GM23338 (cell line): ENCODE results near the gene HMOX2. TPM values are rescaled to one million over a fixed set of nuclear protein-coding genes. Genes with fewer than 3 reads are reported as not detected.

Experiments used
- ATAC-seq: fragments of 200-7000 bp; cut with Tn5 transposase; 3 replicates; pipeline ENCODE4 v1.9.1; 2020
- DNase-seq: peaks from one replicate; pipeline ENCODE4 v3.0.0-alpha.2; 2015; ENCODE audit warnings: low spot score
- H2AFZ ChIP-seq: fragments of 200-600 bp; sonication (generic); 2 replicates; pipeline ENCODE4 v1.8.0; 2016; ENCODE audit warnings: antibody characterized with exemption, mild to moderate bottlenecking, moderate library complexity
- H3F3A ChIP-seq: fragments of 200-600 bp; sonication (generic); replicated peaks from 2 replicates; pipeline ENCODE4 v1.8.0; 2017; ENCODE audit warnings: antibody characterized with exemption, mixed run types, low read depth
- H3K27ac ChIP-seq: fragments of 200-600 bp; sonication (generic); 2 replicates; pipeline ENCODE4 v1.6.1; 2016; ENCODE audit warnings: low read depth
- H3K27me3 ChIP-seq: fragments of 200-600 bp; sonication (generic); 2 replicates; pipeline ENCODE4 v1.8.0; 2016; ENCODE audit warnings: mild to moderate bottlenecking, mixed run types, moderate library complexity; ENCODE audit not compliant: insufficient read depth
- H3K36me3 ChIP-seq: fragments of 200-600 bp; sonication (generic); 2 replicates; pipeline ENCODE4 v1.8.0; 2016; ENCODE audit warnings: mild to moderate bottlenecking; ENCODE audit not compliant: insufficient read depth
- H3K4me1 ChIP-seq: fragments of 200-600 bp; sonication (generic); 2 replicates; pipeline ENCODE4 v1.8.0; 2016; ENCODE audit warnings: mild to moderate bottlenecking, moderate library complexity; ENCODE audit not compliant: insufficient read depth
- H3K4me2 ChIP-seq: fragments of 200-600 bp; sonication (generic); 2 replicates; pipeline ENCODE4 v1.7.1; 2017; ENCODE audit warnings: mixed run types
- H3K4me3 ChIP-seq: fragments of 200-600 bp; sonication (generic); 2 replicates; pipeline ENCODE4 v1.6.1; 2016; ENCODE audit warnings: mixed run types
- H3K79me2 ChIP-seq: fragments of 200-600 bp; sonication (generic); replicated peaks from 2 replicates; pipeline ENCODE4 v1.8.0; 2017; ENCODE audit warnings: mild to moderate bottlenecking; ENCODE audit not compliant: insufficient read depth
- H3K9me2 ChIP-seq: fragments of 200-600 bp; sonication (generic); 2 replicates; pipeline ENCODE4 v1.8.0; 2017; ENCODE audit not compliant: insufficient read depth
- H4K20me1 ChIP-seq: fragments of 200-600 bp; sonication (generic); replicated peaks from 2 replicates; pipeline ENCODE4 v1.8.0; 2017; ENCODE audit warnings: mild to moderate bottlenecking; ENCODE audit not compliant: insufficient read depth
- H3K27ac Mint-ChIP-seq: 2 replicates; pipeline ENCODE4 v1.8.0; 2020; ENCODE audit warnings: inconsistent platforms, mild to moderate bottlenecking, moderate library complexity, mixed read lengths
- H3K27me3 Mint-ChIP-seq: 3 replicates; pipeline ENCODE4 v1.8.0; 2022; ENCODE audit warnings: low read depth, mild to moderate bottlenecking, moderate library complexity, mixed read lengths, inconsistent platforms; ENCODE audit not compliant: insufficient read depth, poor library complexity
- H3K36me3 Mint-ChIP-seq: 3 replicates; pipeline ENCODE4 v1.8.0; 2021; ENCODE audit warnings: low read depth, mild to moderate bottlenecking, inconsistent platforms, moderate library complexity, mixed read lengths
- H3K4me1 Mint-ChIP-seq: 3 replicates; pipeline ENCODE4 v1.8.0; 2020; ENCODE audit warnings: mild to moderate bottlenecking, inconsistent platforms, mixed read lengths
- H3K4me3 Mint-ChIP-seq: 3 replicates; pipeline ENCODE4 v1.8.0; 2021; ENCODE audit warnings: moderate library complexity, mild to moderate bottlenecking, inconsistent platforms, mixed read lengths
- H3K9me3 Mint-ChIP-seq: 3 replicates; pipeline ENCODE4 v1.8.0; 2020; ENCODE audit warnings: moderate library complexity, mild to moderate bottlenecking, inconsistent platforms, mixed read lengths
- CREB1 ChIP-seq: fragments of 250-450 bp; sonication (Bioruptor Pico); IDR thresholded peaks from 2 replicates; pipeline ENCODE4 v1.5.0; 2020; ENCODE audit warnings: low read depth, mild to moderate bottlenecking, moderate library complexity
- EZH2 ChIP-seq: fragments of 200-600 bp; sonication (generic); IDR thresholded peaks from one replicate; pipeline ENCODE4 v1.8.0; 2017; ENCODE audit warnings: antibody characterized with exemption, mild to moderate bottlenecking, low read depth; ENCODE audit not compliant: unreplicated experiment
- EZH2phosphoT487 ChIP-seq: fragments of 200-600 bp; sonication (generic); IDR thresholded peaks from one replicate; pipeline ENCODE4 v1.8.1; 2018; ENCODE audit warnings: antibody characterized with exemption; ENCODE audit not compliant: unreplicated experiment
- JUNB ChIP-seq: IDR thresholded peaks from one replicate; pipeline ENCODE4 v1.6.1; 2016; ENCODE audit warnings: antibody characterized with exemption; ENCODE audit not compliant: unreplicated experiment
- NANOG ChIP-seq: IDR thresholded peaks from 2 replicates; pipeline ENCODE4 v1.6.1; 2016; ENCODE audit warnings: antibody characterized with exemption, borderline replicate concordance
- POLR2AphosphoS5 ChIP-seq: IDR thresholded peaks from 2 replicates; pipeline ENCODE4 v1.6.1; 2016; ENCODE audit warnings: antibody characterized with exemption, low read depth
- STAT1 ChIP-seq: IDR thresholded peaks from one replicate; pipeline ENCODE4 v1.6.1; 2016; ENCODE audit warnings: antibody characterized with exemption; ENCODE audit not compliant: unreplicated experiment
- ZNF114 ChIP-seq: fragments of 250-450 bp; sonication (Bioruptor Pico); IDR thresholded peaks from 2 replicates; pipeline ENCODE4 v1.5.0; 2020; ENCODE audit warnings: mild to moderate bottlenecking, moderate library complexity
- ZNF331 ChIP-seq: fragments of 250-450 bp; sonication (Bioruptor Pico); IDR thresholded peaks from 2 replicates; pipeline ENCODE4 v1.5.0; 2020; ENCODE audit warnings: low read depth, mild to moderate bottlenecking, moderate library complexity
- polyA plus RNA-seq: library from polyadenylated mRNA; unstranded; fragments of >200 nt; fragmentation: Nextera tagmentation; extraction: Ambion mirVana; gene quantifications from 2 replicates; pipeline ENCODE4 v1.2.1, GENCODE V29; 2016
- total RNA-seq: library from RNA; depleted of rRNA; stranded (reverse); fragments of >200 nt; shearing (Covaris generic); gene quantifications from 2 replicates; pipeline ENCODE4 v1.2.3, GENCODE V29; 2014
- TF ChIP-seq, protein P1 (sequence below), 2 experiments: fragments of 200-600 bp in 1 of 2; sonication (generic) in 1 of 2; conservative IDR thresholded peaks; 2 replicates each; pipeline versions ENCODE4 v1.5.1 to v1.6.1; 2016 to 2017; ENCODE audit warnings: antibody characterized with exemption in 2 of 2, low read depth in 2 of 2, mild to moderate bottlenecking in 2 of 2, moderate library complexity in 1 of 2
- TF ChIP-seq, protein P2 (sequence below): fragments of 250-450 bp; sonication (Bioruptor Pico); IDR thresholded peaks from 2 replicates; pipeline ENCODE4 v1.5.0; 2020; ENCODE audit warnings: mild to moderate bottlenecking, moderate library complexity
- TF ChIP-seq, protein P3 (sequence below): IDR thresholded peaks from one replicate; pipeline ENCODE4 v1.6.1; 2018; ENCODE audit warnings: antibody characterized with exemption; ENCODE audit not compliant: unreplicated experiment
- TF ChIP-seq, protein P4 (sequence below): IDR thresholded peaks from 2 replicates; pipeline ENCODE4 v1.6.1; 2016; ENCODE audit warnings: antibody characterized with exemption

HMOX2 gene
- total and polyA plus RNA-seq, 2 experiments from 2014 or later = 33.0 to 38.1 TPM

DNA sequence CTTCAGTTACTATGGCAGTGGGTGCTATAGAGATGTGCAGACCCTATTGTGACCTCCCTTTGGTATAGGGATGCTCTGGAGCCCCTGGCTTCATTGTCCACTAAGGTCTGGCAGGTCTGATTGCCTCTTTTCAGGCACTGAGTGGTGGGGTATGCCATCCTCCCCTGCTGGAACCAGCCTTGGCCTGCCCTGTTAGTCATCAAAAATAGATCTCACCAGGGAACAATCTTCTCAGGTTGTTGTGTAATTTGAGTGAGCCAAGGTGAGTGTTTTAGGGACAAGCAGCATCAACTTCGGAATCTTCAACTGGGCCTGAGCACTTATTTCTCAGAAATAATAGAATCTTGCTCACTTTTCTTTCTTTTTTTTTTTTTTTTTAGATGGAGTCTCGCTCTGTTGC is 19.6 kb downstream of the HMOX2 start:
- Mint-ChIP-seq H3K27me3 (peaks cover 2% of the 10 kb centered on the region), H3K27ac (no peak overlapping the region), H3K4me1 (peaks cover 7% of the 10 kb centered on the region), H3K4me3 (no peak overlapping the region), H3K36me3 (peaks cover 10% of the 10 kb centered on the region), H3K9me3 (peaks cover 9% of the 10 kb centered on the region; the same call in 2 of the 3 replicates)
- peaks cover 27% of the 10 kb centered on the region for H3K79me2 ChIP-seq
- H3K4me3 ChIP-seq = no peak overlapping the region
- no peak for ATAC-seq
- DNase-seq = no peak
- H2AFZ ChIP-seq = no peak overlapping the region
- no peaks in the 10 kb centered on the region for H3K36me3 ChIP-seq
- peaks cover 5% of the 10 kb centered on the region; the same call in 1 of the 2 replicates for H3K4me1 ChIP-seq
- no peak overlapping the region for H3K27ac ChIP-seq
- TF ChIP-seq, protein P1, sequence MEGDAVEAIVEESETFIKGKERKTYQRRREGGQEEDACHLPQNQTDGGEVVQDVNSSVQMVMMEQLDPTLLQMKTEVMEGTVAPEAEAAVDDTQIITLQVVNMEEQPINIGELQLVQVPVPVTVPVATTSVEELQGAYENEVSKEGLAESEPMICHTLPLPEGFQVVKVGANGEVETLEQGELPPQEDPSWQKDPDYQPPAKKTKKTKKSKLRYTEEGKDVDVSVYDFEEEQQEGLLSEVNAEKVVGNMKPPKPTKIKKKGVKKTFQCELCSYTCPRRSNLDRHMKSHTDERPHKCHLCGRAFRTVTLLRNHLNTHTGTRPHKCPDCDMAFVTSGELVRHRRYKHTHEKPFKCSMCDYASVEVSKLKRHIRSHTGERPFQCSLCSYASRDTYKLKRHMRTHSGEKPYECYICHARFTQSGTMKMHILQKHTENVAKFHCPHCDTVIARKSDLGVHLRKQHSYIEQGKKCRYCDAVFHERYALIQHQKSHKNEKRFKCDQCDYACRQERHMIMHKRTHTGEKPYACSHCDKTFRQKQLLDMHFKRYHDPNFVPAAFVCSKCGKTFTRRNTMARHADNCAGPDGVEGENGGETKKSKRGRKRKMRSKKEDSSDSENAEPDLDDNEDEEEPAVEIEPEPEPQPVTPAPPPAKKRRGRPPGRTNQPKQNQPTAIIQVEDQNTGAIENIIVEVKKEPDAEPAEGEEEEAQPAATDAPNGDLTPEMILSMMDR (conservative IDR thresholded peaks at IDR 0.05; ENCODE audit: low read depth in 2 of 2) = no peak
- TF ChIP-seq ZNF114 (CRISPR knock-in tag) = no peak
- TF ChIP-seq, protein P2, sequence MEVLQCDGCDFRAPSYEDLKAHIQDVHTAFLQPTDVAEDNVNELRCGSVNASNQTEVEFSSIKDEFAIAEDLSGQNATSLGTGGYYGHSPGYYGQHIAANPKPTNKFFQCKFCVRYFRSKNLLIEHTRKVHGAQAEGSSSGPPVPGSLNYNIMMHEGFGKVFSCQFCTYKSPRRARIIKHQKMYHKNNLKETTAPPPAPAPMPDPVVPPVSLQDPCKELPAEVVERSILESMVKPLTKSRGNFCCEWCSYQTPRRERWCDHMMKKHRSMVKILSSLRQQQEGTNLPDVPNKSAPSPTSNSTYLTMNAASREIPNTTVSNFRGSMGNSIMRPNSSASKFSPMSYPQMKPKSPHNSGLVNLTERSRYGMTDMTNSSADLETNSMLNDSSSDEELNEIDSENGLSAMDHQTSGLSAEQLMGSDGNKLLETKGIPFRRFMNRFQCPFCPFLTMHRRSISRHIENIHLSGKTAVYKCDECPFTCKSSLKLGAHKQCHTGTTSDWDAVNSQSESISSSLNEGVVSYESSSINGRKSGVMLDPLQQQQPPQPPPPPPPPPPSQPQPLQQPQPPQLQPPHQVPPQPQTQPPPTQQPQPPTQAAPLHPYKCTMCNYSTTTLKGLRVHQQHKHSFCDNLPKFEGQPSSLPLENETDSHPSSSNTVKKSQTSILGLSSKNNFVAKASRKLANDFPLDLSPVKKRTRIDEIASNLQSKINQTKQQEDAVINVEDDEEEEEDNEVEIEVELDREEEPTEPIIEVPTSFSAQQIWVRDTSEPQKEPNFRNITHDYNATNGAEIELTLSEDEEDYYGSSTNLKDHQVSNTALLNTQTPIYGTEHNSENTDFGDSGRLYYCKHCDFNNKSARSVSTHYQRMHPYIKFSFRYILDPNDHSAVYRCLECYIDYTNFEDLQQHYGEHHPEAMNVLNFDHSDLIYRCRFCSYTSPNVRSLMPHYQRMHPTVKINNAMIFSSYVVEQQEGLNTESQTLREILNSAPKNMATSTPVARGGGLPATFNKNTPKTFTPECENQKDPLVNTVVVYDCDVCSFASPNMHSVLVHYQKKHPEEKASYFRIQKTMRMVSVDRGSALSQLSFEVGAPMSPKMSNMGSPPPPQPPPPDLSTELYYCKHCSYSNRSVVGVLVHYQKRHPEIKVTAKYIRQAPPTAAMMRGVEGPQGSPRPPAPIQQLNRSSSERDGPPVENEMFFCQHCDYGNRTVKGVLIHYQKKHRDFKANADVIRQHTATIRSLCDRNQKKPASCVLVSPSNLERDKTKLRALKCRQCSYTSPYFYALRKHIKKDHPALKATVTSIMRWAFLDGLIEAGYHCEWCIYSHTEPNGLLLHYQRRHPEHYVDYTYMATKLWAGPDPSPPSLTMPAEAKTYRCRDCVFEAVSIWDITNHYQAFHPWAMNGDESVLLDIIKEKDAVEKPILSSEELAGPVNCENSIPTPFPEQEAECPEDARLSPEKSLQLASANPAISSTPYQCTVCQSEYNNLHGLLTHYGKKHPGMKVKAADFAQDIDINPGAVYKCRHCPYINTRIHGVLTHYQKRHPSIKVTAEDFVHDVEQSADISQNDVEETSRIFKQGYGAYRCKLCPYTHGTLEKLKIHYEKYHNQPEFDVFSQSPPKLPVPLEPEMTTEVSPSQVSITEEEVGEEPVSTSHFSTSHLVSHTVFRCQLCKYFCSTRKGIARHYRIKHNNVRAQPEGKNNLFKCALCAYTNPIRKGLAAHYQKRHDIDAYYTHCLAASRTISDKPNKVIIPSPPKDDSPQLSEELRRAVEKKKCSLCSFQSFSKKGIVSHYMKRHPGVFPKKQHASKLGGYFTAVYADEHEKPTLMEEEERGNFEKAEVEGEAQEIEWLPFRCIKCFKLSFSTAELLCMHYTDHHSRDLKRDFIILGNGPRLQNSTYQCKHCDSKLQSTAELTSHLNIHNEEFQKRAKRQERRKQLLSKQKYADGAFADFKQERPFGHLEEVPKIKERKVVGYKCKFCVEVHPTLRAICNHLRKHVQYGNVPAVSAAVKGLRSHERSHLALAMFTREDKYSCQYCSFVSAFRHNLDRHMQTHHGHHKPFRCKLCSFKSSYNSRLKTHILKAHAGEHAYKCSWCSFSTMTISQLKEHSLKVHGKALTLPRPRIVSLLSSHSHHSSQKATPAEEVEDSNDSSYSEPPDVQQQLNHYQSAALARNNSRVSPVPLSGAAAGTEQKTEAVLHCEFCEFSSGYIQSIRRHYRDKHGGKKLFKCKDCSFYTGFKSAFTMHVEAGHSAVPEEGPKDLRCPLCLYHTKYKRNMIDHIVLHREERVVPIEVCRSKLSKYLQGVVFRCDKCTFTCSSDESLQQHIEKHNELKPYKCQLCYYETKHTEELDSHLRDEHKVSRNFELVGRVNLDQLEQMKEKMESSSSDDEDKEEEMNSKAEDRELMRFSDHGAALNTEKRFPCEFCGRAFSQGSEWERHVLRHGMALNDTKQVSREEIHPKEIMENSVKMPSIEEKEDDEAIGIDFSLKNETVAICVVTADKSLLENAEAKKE = no peak
- TF ChIP-seq STAT1 = no peak
- TF ChIP-seq EZH2 = no peak
- TF ChIP-seq ZNF331 = no peak
- TF ChIP-seq JUNB = no peak
- TF ChIP-seq CREB1 = no peak
- no peak for TF ChIP-seq NANOG
- TF ChIP-seq, protein P3, sequence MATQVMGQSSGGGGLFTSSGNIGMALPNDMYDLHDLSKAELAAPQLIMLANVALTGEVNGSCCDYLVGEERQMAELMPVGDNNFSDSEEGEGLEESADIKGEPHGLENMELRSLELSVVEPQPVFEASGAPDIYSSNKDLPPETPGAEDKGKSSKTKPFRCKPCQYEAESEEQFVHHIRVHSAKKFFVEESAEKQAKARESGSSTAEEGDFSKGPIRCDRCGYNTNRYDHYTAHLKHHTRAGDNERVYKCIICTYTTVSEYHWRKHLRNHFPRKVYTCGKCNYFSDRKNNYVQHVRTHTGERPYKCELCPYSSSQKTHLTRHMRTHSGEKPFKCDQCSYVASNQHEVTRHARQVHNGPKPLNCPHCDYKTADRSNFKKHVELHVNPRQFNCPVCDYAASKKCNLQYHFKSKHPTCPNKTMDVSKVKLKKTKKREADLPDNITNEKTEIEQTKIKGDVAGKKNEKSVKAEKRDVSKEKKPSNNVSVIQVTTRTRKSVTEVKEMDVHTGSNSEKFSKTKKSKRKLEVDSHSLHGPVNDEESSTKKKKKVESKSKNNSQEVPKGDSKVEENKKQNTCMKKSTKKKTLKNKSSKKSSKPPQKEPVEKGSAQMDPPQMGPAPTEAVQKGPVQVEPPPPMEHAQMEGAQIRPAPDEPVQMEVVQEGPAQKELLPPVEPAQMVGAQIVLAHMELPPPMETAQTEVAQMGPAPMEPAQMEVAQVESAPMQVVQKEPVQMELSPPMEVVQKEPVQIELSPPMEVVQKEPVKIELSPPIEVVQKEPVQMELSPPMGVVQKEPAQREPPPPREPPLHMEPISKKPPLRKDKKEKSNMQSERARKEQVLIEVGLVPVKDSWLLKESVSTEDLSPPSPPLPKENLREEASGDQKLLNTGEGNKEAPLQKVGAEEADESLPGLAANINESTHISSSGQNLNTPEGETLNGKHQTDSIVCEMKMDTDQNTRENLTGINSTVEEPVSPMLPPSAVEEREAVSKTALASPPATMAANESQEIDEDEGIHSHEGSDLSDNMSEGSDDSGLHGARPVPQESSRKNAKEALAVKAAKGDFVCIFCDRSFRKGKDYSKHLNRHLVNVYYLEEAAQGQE = no peak
- no peak for TF ChIP-seq POLR2AphosphoS5
- TF ChIP-seq EZH2phosphoT487 = no peak
- TF ChIP-seq, protein P4, sequence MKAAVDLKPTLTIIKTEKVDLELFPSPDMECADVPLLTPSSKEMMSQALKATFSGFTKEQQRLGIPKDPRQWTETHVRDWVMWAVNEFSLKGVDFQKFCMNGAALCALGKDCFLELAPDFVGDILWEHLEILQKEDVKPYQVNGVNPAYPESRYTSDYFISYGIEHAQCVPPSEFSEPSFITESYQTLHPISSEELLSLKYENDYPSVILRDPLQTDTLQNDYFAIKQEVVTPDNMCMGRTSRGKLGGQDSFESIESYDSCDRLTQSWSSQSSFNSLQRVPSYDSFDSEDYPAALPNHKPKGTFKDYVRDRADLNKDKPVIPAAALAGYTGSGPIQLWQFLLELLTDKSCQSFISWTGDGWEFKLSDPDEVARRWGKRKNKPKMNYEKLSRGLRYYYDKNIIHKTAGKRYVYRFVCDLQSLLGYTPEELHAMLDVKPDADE = no peak
- no peaks in the 10 kb centered on the region for H3K27me3 ChIP-seq
- H3F3A ChIP-seq = 0 out of 2 replicates have a peak, but pooled peaks cover 6% of the 10 kb centered on the region
- H4K20me1 ChIP-seq = peaks cover 3% of the 10 kb centered on the region
- no peaks in the 10 kb centered on the region for H3K9me2 ChIP-seq
- no peak overlapping the region for H3K4me2 ChIP-seq
